AG04450 (cell line): ENCODE results near the gene SREBF2. TPM values are rescaled to one million over a fixed set of nuclear protein-coding genes. Genes with fewer than 3 reads are reported as not detected.
A peak's percentile ranks its signal among the peaks of the same experiment; 100 is the strongest.

Experiments used
- CTCF ChIA-PET: fragments of 300-600, 350-600 bp; formaldehyde crosslinking; extraction: SDS; loops from one replicate; lab custom pipeline; 2022; ENCODE audit warnings: antibody characterized with exemption, inconsistent platforms; lab: Charles Lee
- POLR2A ChIA-PET: fragments of 350-600 bp; formaldehyde crosslinking; extraction: SDS; loops from one replicate; lab custom pipeline; 2021; ENCODE audit warnings: antibody characterized with exemption, inconsistent platforms; lab: Yijun Ruan, JAX
- DNase-seq: peaks from one replicate; pipeline ENCODE4 v3.0.0-alpha.2; 2011; ENCODE audit warnings: low read depth, low spot score
- H3K27ac ChIP-seq: one replicate; pipeline ENCODE4 v1.5.1; 2012; ENCODE audit warnings: low read depth, low read length, control low read depth
- H3K27me3 ChIP-seq: one replicate; pipeline ENCODE4 v1.6.0; 2012; ENCODE audit warnings: low read length; ENCODE audit not compliant: control insufficient read depth, insufficient read depth
- H3K4me3 ChIP-seq: 2 replicates; pipeline ENCODE4 v1.5.1; 2011; ENCODE audit warnings: mild to moderate bottlenecking, low read depth, low read length, control low read depth
- H3K9me3 ChIP-seq: 2 replicates; pipeline ENCODE4 v1.5.1; 2012; ENCODE audit warnings: low read length; ENCODE audit not compliant: control insufficient read depth, insufficient read depth
- polyA plus RNA-seq: library from polyadenylated mRNA; depleted of rRNA; stranded (reverse); fragments of >200 nt; gene quantifications from 2 replicates; pipeline ENCODE4 v1.2.3, GENCODE V29; 2011
- TF ChIP-seq, protein P1 (sequence below): IDR thresholded peaks from 2 replicates; pipeline ENCODE4 v1.5.1; 2011; ENCODE audit warnings: low read depth, low read length, control low read depth, inconsistent platforms

Gene SREBF2
- polyA plus RNA-seq, 1 experiment, result 31.7 TPM

DNA sequence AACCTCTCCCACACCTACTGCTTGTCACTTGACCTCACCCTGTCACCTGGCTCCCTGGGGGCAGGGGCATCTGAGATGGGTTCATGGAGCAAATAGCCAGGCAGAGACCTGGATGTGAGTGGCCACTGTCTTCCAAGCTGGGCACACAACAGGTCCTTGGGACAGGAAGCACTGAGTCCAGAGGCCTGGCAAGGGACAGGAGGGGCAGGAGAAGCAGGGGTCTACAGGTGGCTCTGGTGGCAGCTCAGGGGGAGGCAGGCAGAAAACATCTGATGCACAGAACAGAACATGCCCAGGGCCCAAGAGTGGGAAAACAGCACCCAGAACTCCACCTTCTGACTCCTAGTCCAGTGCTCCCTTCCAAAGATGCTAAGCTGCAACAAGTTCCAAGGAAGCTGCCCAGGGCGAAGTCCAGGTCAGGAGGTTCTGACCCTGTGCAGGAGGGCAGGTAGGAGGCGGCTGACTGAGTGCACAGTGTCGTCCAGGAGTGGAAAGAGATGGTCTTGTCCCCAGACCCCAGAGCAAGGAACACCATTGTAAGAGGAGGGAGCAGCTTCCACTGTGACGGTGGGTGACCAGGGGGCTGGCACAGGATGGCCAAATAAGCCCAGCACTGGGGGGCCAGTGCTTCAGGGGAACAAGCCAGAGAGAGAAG, 90.2 kb downstream of the SREBF2 start:
- ChIA-PET CTCF (interaction anchor here (0.8 to 1.2 kb wide), 2 partner anchors 18 to 177 kb away, joined by 3 to 4 read pairs; no protein-coding TSS in a partner anchor), POLR2A (no interaction called here)
- no peak for DNase-seq
- peaks cover 4% of the 10 kb centered on the region; the same call in 1 of the 2 replicates for H3K9me3 ChIP-seq
- H3K4me3 ChIP-seq, result no peak overlapping the region
- peaks cover 12% of the 10 kb centered on the region for H3K27me3 ChIP-seq
- TF ChIP-seq, protein P1, sequence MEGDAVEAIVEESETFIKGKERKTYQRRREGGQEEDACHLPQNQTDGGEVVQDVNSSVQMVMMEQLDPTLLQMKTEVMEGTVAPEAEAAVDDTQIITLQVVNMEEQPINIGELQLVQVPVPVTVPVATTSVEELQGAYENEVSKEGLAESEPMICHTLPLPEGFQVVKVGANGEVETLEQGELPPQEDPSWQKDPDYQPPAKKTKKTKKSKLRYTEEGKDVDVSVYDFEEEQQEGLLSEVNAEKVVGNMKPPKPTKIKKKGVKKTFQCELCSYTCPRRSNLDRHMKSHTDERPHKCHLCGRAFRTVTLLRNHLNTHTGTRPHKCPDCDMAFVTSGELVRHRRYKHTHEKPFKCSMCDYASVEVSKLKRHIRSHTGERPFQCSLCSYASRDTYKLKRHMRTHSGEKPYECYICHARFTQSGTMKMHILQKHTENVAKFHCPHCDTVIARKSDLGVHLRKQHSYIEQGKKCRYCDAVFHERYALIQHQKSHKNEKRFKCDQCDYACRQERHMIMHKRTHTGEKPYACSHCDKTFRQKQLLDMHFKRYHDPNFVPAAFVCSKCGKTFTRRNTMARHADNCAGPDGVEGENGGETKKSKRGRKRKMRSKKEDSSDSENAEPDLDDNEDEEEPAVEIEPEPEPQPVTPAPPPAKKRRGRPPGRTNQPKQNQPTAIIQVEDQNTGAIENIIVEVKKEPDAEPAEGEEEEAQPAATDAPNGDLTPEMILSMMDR, result no peak
- no peak overlapping the region for H3K27ac ChIP-seq

DNA sequence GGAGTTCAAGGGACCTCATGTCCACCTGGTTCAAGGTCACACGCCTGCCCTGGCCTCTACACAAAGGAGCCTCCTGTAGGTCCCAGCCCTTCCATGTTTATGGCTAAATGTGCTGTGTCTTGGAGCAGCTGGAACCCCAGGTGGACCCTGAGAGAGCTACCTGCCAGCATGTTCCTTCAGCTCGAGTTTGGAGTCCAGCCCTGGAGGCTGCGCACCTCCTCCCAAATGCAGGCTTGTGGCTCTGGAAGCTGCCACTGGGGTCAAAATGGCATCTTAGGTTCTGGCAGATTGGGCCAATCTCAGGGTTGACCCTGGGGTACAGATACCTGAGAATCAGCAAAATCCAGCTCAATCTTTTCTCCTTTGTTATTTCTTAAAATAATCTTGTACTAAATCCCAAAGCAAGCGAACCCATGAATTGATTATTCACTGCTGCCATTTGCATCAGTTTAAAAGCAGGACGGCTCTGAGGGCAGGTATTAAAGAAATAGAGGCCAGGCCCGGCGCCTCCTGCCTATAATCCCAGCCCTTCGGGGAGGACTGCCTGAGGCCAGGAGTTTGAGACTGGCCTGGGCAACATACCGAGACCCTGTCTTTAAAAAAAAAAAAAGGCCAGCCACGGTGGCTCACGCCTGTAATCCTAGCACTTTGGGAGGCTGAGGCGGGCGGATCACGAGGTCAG, 90.8 kb downstream of the SREBF2 start:
- POLR2A ChIA-PET, result no interaction called here
- CTCF ChIA-PET, result interaction anchor here (0.8 to 4.2 kb wide), 2 partner anchors 17 to 177 kb away, joined by 3 to 22 read pairs; no protein-coding TSS in a partner anchor

DNA sequence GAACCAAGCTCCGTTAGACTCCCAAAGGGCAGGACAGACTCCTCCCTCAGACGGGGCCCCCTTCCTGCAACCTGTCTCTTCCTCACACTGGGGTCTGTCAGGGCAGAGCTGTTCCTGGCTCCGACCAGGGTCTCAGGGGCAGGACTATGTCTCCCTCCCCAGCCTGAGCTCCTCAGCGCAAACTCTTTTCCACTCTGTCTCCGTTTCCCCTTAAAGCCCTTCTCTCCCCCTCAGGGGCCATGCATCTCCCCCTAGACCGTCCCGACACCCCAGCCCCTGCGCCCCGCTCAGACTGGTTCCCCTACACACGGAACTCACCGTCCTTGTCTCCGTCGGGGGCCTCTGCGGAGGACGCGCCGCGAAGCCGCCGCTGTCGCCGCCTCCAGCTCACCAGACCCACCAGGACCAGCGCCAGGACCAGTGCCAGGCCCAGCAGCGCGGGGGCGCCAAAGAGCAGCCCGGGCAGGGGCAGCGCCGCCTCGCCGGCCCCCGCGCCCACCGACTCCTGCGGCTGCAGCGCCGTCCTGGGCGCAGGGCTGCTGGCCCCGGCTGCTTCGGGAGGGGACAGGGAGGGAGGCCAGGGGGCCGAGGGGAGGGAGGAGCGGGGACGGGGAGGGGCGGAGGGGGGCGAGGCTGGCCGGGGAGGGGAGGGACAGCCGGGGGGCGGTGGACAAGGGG, 93.0 kb downstream of the SREBF2 start:
- H3K4me3 ChIP-seq, result peak overlapping the region; percentile 38
- CTCF ChIA-PET, result interaction anchor here (0.6 to 4.2 kb wide), 18 partner anchors 9 to 1657 kb away, joined by 3 to 22 read pairs (median 4); partner anchors contain the start of gene CENPM
- no peak overlapping the region for H3K27ac ChIP-seq
- POLR2A ChIA-PET, result no interaction called here
- H3K27me3 ChIP-seq, result peaks cover 12% of the 10 kb centered on the region
- DNase-seq, result no peak
- TF ChIP-seq, protein P1, result peak; percentile 57
- H3K9me3 ChIP-seq, result peaks cover under 1% of the 10 kb centered on the region; the same call in 1 of the 2 replicates

More for the DNA sequence above, 90.8 kb downstream of the SREBF2 start:
- Histone ChIP-seq H3K9me3 (peaks cover 4% of the 10 kb centered on the region; the same call in 1 of the 2 replicates), H3K4me3 (no peak overlapping the region), H3K27me3 (peaks cover 12% of the 10 kb centered on the region), H3K27ac (no peak overlapping the region)
- no peak for DNase-seq
- TF ChIP-seq, protein P1, result no peak

DNA sequence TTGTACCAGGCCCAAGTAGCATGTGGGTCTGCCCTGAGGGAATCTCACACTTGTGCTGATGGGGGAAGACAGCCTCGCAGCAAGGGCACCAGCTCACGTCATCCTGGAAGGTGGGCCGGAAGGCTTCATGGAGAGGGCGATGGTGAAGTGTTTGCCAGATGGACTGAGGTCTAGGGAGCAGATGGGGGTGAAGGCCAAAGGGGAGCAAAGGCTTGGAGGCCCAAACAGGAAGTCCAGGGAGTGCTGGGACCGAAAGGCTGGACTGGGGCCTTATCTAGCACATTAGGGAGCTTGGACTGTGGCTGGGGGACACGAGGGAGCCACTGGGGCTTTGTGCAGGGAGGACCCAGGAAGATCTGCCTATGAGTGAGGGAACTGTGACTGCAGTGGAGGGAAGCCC, 94.9 kb downstream of the SREBF2 start:
- Histone ChIP-seq H3K27me3 (peaks cover 12% of the 10 kb centered on the region), H3K4me3 (no peak overlapping the region), H3K27ac (no peak overlapping the region), H3K9me3 (no peaks in the 10 kb centered on the region; the same call in 1 of the 2 replicates)
- POLR2A ChIA-PET, result no interaction called here
- no peak for DNase-seq
- TF ChIP-seq, protein P1, result no peak
- CTCF ChIA-PET, result interaction anchor here (4.2 kb wide), 1 partner anchor 181 kb away, joined by 22 read pairs; no protein-coding TSS in a partner anchor
